Esophagus muscularis mucosa (tissue), 4 donors: Measurements from ENCODE around the gene WDR5. TPM values are rescaled to one million over a fixed set of nuclear protein-coding genes. Genes with fewer than 3 reads are reported as not detected.

Source experiments
- DNase-seq: peaks from one replicate; pipeline ENCODE4 v3.0.0-alpha.2; 2017; ENCODE audit errors: extremely low spot score
- H3K27ac ChIP-seq, 4 donors: fragments of 200-600 bp; sonication (generic); replicated peaks in 1 of 4; 1 replicate in 3 of 4; 2 replicates in 1 of 4; pipeline ENCODE4 v1.5.1; 2016 to 2019; ENCODE audit warnings: mild to moderate bottlenecking in 1 of 4
- H3K27me3 ChIP-seq, 4 donors: fragments of 200-600 bp; sonication (generic); one replicate each; pipeline versions ENCODE4 v1.5.1 to v1.6.0; 2016 to 2019
- H3K36me3 ChIP-seq, 4 donors: fragments of 200-600 bp; sonication (generic); one replicate each; pipeline ENCODE4 v1.5.1; 2016 to 2019
- H3K4me1 ChIP-seq, 4 donors: fragments of 200-600 bp; sonication (generic); one replicate each; pipeline ENCODE4 v1.5.1; 2016 to 2019
- H3K4me3 ChIP-seq, 4 donors: fragments of 200-600 bp; sonication (generic); 1 replicate in 2 of 4; 2 replicates in 2 of 4; pipeline ENCODE4 v1.5.1; 2016 to 2019; ENCODE audit warnings: mild to moderate bottlenecking in 4 of 4, moderate library complexity in 1 of 4
- H3K9me3 ChIP-seq, 4 donors: fragments of 200-600 bp; sonication (generic); 1 replicate in 3 of 4; 2 replicates in 1 of 4; pipeline ENCODE4 v1.5.1; 2016 to 2019
- EP300 ChIP-seq: sonication (generic); formaldehyde crosslinking; IDR thresholded peaks from one replicate; pipeline ENCODE4 v1.6.1; 2017; ENCODE audit warnings: antibody characterized with exemption
- POLR2A ChIP-seq: fragments of 450-650 bp; IDR thresholded peaks from one replicate; pipeline ENCODE4 v1.6.1; 2017; ENCODE audit warnings: antibody characterized with exemption, moderate library complexity, mild to moderate bottlenecking, low read depth
- POLR2AphosphoS5 ChIP-seq, 2 donors: sonication (generic); formaldehyde crosslinking; IDR thresholded peaks; one replicate each; pipeline ENCODE4 v1.6.1; 2017; ENCODE audit warnings: antibody characterized with exemption in 2 of 2
- WGBS: methylation state at CpG from one replicate; pipeline ENCODE4 v1.1.5; 2018; 5-methylcytosine and 5-hydroxymethylcytosine counted together
- intact Hi-C: fragments of 100-400 bp; cut with DNase I; formaldehyde crosslinking; loops from one replicate; pipeline ENCODE4 v1.15.1; 2023
- total RNA-seq, 4 donors: library from RNA; depleted of rRNA; stranded (reverse); fragments of >200 nt; gene quantifications; one replicate each; pipeline versions ENCODE4 v1.1.0 to v1.2.1, GENCODE V29; 2016
- TF ChIP-seq, protein P1 (sequence below), 3 experiments: fragments of 200-600 bp in 2 of 3; fragments of 450-650 bp in 1 of 3; sonication (generic) in 2 of 3; IDR thresholded peaks; one replicate each; pipeline ENCODE4 v1.5.1; 2017 to 2019; ENCODE audit warnings: antibody characterized with exemption in 3 of 3, mild to moderate bottlenecking in 2 of 3, moderate library complexity in 1 of 3

WDR5 gene
- total RNA-seq, 4 donors from 2014 or later: 20.7 to 34.2 (median 24.6) TPM

DNA sequence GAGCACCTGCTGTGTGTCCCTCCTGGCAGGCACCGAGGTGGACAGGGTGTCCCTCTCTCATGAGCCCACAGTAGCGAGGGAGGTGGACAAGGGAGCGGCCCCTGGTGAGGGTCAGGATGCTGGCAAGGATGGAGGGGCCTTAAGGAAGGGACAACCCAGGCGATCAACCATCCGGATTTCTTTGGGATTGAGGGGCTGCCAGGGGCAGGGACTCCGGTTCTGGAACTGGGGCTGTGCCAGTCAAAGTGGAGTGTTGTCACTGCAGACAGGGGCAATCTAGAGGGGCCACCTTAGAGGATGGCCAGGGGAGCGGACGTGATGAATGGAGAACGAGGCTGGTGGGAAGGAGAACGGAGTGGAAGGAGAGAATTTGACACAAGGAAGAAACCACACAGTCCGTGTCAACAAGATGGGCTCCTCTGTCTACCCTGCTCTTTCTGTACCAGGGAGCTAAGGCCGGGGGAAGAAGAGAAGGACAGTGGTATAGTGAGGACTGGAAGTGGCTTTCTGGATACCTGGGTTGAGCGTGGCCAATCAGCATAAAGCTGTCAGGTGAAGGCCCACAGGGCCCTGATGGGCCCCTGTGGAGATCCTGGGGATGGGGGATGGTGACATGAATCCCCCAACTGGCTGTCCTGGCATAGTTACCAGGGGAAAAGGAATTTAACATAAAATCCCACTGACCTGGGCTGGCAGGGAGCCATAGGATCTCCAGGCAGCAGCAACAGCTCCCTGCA is 4.2 kb upstream of the WDR5 start:
- intact Hi-C loops: loop anchor here (5.0 to 10.0 kb wide), 2 partner anchors 64 to 107 kb away; partner anchors contain the start of genes BRD3 and BRD3OS
- peak overlapping the region; percentile 65 to 78 (median 76) for H3K27ac ChIP-seq
- no peaks in the 10 kb centered on the region for H3K9me3 ChIP-seq

DNA sequence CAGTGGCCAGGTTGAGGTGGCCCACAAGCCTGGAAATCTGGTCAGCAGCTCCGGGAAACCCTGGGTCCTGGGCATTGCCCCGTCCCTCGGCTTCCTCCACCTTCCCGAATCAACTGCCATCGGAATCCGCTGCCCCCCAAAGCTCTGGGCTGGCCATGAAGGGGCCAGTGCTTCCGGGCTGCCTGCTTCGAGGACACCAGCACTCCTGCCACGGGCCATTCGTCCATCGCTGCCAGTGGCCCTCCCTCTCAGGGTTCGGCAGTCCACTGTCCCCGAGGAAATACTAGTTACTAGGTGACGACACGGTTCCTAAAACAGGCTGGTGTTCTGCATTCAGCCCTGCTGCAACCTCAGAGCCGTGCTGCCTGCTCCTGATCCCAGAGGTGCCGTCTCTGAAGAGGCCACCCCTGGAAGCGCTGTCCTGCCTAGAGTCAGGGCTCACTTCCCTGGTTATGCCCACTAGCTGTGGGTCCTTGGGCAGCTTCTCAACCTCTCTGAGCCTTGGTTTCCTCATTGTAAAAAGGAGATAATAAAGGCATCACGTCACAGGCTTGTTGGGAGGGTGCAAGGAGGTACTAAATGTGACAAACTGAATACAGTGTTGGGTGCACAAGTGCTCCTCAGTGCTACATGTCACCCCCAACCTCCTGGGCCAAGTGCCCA is 3.5 kb upstream of the WDR5 start:
- intact Hi-C loops: loop anchor here (5.0 to 10.0 kb wide), 2 partner anchors 65 to 108 kb away; partner anchors contain the start of genes BRD3 and BRD3OS
- peaks cover 18 to 45% (median 42%) of the 10 kb centered on the region in 4 donors for H3K4me1 ChIP-seq
- no peaks in the 10 kb centered on the region for H3K9me3 ChIP-seq
- no peaks in the 10 kb centered on the region for H3K36me3 ChIP-seq
- WGBS: 92% methylated on average over 15 of the region's 19 CpGs
- H3K27ac ChIP-seq: peak overlapping the region in 3 of 4 donors; percentile 65 to 78 (median 73)
- no peaks in the 10 kb centered on the region for H3K27me3 ChIP-seq
- DNase-seq: no peak
- H3K4me3 ChIP-seq: no peak overlapping the region
- TF ChIP-seq, protein P1, sequence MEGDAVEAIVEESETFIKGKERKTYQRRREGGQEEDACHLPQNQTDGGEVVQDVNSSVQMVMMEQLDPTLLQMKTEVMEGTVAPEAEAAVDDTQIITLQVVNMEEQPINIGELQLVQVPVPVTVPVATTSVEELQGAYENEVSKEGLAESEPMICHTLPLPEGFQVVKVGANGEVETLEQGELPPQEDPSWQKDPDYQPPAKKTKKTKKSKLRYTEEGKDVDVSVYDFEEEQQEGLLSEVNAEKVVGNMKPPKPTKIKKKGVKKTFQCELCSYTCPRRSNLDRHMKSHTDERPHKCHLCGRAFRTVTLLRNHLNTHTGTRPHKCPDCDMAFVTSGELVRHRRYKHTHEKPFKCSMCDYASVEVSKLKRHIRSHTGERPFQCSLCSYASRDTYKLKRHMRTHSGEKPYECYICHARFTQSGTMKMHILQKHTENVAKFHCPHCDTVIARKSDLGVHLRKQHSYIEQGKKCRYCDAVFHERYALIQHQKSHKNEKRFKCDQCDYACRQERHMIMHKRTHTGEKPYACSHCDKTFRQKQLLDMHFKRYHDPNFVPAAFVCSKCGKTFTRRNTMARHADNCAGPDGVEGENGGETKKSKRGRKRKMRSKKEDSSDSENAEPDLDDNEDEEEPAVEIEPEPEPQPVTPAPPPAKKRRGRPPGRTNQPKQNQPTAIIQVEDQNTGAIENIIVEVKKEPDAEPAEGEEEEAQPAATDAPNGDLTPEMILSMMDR (IDR thresholded peaks at IDR 0.05): no peak
- no peak for TF ChIP-seq EP300

More for the DNA sequence above, 4.2 kb upstream of the WDR5 start:
- no peak for DNase-seq
- no peaks in the 10 kb centered on the region for H3K27me3 ChIP-seq
- H3K4me1 ChIP-seq: peaks cover 11 to 38% (median 35%) of the 10 kb centered on the region in 4 donors
- no peak for TF ChIP-seq POLR2AphosphoS5 (IDR thresholded peaks at IDR 0.05)
- no peak for TF ChIP-seq POLR2A
- 79% methylated on average over 13 of the region's 13 CpGs for WGBS
- H3K36me3 ChIP-seq: no peaks in the 10 kb centered on the region
- peak overlapping the region in 1 of 4 donors; percentile 37 for H3K4me3 ChIP-seq

DNA sequence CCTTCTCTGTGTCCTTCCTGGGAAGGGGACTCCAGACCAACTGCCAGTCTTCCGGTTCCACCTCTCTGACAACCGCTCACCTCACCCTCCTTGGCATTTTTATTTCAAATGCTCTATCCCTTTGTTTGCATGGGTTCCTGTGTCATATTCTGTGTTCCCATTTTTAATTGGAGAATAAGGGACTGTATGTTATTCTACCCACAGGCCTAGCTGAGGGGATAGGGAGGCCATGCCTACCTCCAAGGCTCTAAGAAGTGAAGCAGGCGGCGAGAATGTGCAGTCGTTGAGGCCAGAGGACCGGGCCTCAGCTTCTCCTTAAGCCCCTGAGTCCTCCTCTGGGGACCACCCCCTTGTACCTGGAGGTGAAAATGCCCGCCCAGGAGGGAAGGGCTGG is 936 bp upstream of the WDR5 start:
- Histone ChIP-seq H3K27me3 (no peaks in the 10 kb centered on the region), H3K4me1 (peaks cover 37 to 71% (median 66%) of the 10 kb centered on the region in 4 donors), H3K36me3 (peaks cover 0 to 6% (median 3%) of the 10 kb centered on the region in 4 donors), H3K27ac (peak overlapping the region; percentile 85 to 96 (median 91)), H3K9me3 (no peaks in the 10 kb centered on the region), H3K4me3 (peak overlapping the region; percentile 74 to 95 (median 84))
- DNase-seq: no peak
- intact Hi-C loops: loop anchor here (5.0 to 10.0 kb wide), 2 partner anchors 68 to 110 kb away; partner anchors contain the start of genes BRD3 and BRD3OS
- TF ChIP-seq POLR2AphosphoS5 (IDR thresholded peaks at IDR 0.05) (no peak), POLR2A (no peak)
- WGBS: 24% methylated on average over 7 of the region's 7 CpGs

DNA sequence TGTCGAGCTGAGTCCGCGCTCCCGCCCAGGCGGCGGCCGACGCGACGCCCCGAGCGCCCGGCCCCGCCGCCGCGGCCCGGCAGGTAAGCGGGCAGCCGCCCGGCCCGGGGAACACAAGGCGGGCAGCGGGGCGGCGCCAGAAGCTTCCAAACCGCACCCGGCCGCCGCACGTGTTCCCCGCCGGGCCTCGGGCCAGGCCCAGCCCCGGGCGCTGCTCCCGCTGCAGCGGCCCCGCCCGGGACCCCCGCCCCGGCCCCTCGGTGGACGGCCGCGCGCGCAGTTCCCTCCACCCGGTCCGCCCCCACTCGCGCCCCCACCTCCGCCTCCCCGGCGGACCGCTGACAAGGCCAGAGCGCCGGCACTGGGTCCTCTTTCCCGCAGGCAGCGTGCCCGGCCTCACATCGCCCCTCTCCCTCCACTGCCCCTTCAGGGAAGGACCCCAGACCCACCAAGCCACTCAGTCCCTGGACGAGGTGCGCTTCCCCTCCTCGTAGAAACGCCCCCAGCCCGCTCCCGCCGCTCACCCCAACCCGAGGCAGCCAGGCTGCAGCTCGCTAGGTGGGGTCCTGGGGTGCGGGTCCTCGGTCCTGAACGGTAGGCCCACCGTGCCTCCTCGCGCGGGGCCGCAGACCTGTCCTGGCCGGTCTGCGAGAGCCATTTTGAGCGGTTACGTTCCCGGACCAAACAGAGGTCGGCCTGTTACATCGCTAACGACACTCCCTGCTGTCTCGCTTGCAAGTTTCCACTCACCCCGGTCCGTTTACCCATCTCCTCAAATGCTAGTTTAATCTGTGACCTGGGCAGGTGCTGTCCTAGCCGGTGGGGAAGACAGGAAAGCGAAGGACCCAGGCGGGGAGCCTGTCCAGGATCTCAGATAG is 475 bp downstream of the WDR5 start:
- DNase-seq: no peak
- TF ChIP-seq EP300 (no peak), POLR2A (no peak), POLR2AphosphoS5 (IDR thresholded peaks at IDR 0.05) (no peak)
- TF ChIP-seq, protein P1 (IDR thresholded peaks at IDR 0.05): no peak
- peak overlapping the region; percentile 74 to 95 (median 84) for H3K4me3 ChIP-seq
- 13% methylated on average over 3 of the region's 93 CpGs for WGBS
- H3K9me3 ChIP-seq: no peaks in the 10 kb centered on the region
- no peaks in the 10 kb centered on the region for H3K27me3 ChIP-seq
- intact Hi-C loops: loop anchor here (10.0 kb wide), 1 partner anchor 112 kb away; the partner anchor contains the start of gene BRD3OS
- H3K36me3 ChIP-seq: peaks cover 14 to 20% (median 17%) of the 10 kb centered on the region in 4 donors
- peaks cover 37 to 60% (median 55%) of the 10 kb centered on the region in 4 donors for H3K4me1 ChIP-seq
- peak overlapping the region; percentile 85 to 96 (median 91) for H3K27ac ChIP-seq

DNA sequence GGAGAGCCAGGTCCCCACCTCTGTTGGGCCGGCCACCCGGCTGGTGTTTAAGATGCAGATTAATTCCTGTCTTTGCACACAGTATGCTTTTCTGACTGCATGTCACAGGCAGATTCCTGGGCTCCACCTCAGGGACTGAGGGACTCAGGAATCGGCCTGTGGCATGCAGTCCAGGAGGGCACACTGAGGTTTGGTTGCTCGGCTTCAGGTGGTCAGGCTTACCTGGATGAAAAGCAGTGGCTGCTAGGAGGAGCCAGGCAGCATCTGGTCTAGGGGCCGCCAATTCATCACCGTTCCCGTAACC is 1.1 kb downstream of the WDR5 start:
- H3K9me3 ChIP-seq: no peaks in the 10 kb centered on the region
- no peak for DNase-seq
- no peaks in the 10 kb centered on the region for H3K27me3 ChIP-seq
- peaks cover 37 to 54% (median 49%) of the 10 kb centered on the region in 4 donors for H3K4me1 ChIP-seq
- H3K36me3 ChIP-seq: peaks cover 19 to 26% (median 23%) of the 10 kb centered on the region in 4 donors
- intact Hi-C loops: loop anchor here (10.0 kb wide), 1 partner anchor 112 kb away; the partner anchor contains the start of gene BRD3OS
- peak overlapping the region; percentile 74 to 95 (median 84) for H3K4me3 ChIP-seq
- TF ChIP-seq POLR2A: no peak
- TF ChIP-seq EP300: no peak
- TF ChIP-seq POLR2AphosphoS5 (IDR thresholded peaks at IDR 0.05): no peak
- TF ChIP-seq, protein P1 (IDR thresholded peaks at IDR 0.05): no peak
- H3K27ac ChIP-seq: peak overlapping the region in 3 of 4 donors; percentile 85 to 96 (median 88)
- 47% methylated on average over 6 of the region's 7 CpGs for WGBS
